PFSK-1 (cell line): ENCODE results near the gene COMTD1.

Experiments
- FOXP2 ChIP-seq: optimal IDR thresholded peaks from 2 replicates; pipeline ENCODE3; 2011; ENCODE audit warnings: borderline replicate concordance, control low read depth, inconsistent platforms; ENCODE audit not compliant: insufficient read depth; ENCODE audit errors: extremely low read length, extremely low read depth
- POLR2AphosphoS5 ChIP-seq: IDR thresholded peaks from 2 replicates; pipeline ENCODE4 v1.6.1; 2012; ENCODE audit warnings: low read depth, mild to moderate bottlenecking, control low read depth, low read length, moderate library complexity
- SIN3A ChIP-seq: IDR thresholded peaks from 2 replicates; pipeline ENCODE4 v1.6.1; 2012; ENCODE audit warnings: mild to moderate bottlenecking, low read length, moderate library complexity, borderline replicate concordance; ENCODE audit not compliant: insufficient read depth
- TAF1 ChIP-seq: IDR thresholded peaks from 2 replicates; pipeline ENCODE4 v1.6.1; 2012; ENCODE audit warnings: low read length, control low read depth, borderline replicate concordance; ENCODE audit not compliant: insufficient read depth
- TF ChIP-seq, protein P1 (sequence below), 2 experiments: IDR thresholded peaks; 2 replicates each; pipeline versions ENCODE4 v1.6.1 to v1.8.0; 2011 to 2012; ENCODE audit warnings: low read depth in 2 of 2, low read length in 2 of 2, control low read depth in 1 of 2, inconsistent platforms in 1 of 2, mild to moderate bottlenecking in 1 of 2, moderate library complexity in 1 of 2; ENCODE audit not compliant: insufficient read depth in 1 of 2

COMTD1 gene

DNA sequence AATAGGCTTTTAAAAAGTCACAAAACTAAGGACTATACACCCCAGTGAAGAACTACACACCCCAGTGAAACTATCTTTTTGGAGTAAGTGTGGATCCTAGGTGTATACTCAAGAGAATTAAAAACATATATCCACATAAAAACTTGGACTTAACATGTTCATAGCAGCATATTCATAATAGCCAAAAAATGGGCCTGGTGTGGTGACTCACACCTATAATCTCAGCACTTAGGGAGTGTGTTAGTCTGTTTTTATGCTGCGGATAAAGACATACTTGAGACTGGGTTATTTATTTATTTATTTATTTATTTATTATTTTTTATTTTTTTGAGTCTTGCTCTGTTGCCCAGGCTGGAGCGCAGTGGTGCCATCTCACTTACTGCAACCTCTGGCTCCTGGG lies 19.0 kb upstream of the COMTD1 start:
- no peak for TF ChIP-seq FOXP2
- no peak for TF ChIP-seq SIN3A
- no peak for TF ChIP-seq TAF1
- no peak for TF ChIP-seq POLR2AphosphoS5
- TF ChIP-seq, protein P1, sequence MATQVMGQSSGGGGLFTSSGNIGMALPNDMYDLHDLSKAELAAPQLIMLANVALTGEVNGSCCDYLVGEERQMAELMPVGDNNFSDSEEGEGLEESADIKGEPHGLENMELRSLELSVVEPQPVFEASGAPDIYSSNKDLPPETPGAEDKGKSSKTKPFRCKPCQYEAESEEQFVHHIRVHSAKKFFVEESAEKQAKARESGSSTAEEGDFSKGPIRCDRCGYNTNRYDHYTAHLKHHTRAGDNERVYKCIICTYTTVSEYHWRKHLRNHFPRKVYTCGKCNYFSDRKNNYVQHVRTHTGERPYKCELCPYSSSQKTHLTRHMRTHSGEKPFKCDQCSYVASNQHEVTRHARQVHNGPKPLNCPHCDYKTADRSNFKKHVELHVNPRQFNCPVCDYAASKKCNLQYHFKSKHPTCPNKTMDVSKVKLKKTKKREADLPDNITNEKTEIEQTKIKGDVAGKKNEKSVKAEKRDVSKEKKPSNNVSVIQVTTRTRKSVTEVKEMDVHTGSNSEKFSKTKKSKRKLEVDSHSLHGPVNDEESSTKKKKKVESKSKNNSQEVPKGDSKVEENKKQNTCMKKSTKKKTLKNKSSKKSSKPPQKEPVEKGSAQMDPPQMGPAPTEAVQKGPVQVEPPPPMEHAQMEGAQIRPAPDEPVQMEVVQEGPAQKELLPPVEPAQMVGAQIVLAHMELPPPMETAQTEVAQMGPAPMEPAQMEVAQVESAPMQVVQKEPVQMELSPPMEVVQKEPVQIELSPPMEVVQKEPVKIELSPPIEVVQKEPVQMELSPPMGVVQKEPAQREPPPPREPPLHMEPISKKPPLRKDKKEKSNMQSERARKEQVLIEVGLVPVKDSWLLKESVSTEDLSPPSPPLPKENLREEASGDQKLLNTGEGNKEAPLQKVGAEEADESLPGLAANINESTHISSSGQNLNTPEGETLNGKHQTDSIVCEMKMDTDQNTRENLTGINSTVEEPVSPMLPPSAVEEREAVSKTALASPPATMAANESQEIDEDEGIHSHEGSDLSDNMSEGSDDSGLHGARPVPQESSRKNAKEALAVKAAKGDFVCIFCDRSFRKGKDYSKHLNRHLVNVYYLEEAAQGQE (IDR thresholded peaks at IDR 0.05; ENCODE audit: insufficient read depth in 1 of 2, low read depth in 2 of 2, low read length in 2 of 2): no peak

DNA sequence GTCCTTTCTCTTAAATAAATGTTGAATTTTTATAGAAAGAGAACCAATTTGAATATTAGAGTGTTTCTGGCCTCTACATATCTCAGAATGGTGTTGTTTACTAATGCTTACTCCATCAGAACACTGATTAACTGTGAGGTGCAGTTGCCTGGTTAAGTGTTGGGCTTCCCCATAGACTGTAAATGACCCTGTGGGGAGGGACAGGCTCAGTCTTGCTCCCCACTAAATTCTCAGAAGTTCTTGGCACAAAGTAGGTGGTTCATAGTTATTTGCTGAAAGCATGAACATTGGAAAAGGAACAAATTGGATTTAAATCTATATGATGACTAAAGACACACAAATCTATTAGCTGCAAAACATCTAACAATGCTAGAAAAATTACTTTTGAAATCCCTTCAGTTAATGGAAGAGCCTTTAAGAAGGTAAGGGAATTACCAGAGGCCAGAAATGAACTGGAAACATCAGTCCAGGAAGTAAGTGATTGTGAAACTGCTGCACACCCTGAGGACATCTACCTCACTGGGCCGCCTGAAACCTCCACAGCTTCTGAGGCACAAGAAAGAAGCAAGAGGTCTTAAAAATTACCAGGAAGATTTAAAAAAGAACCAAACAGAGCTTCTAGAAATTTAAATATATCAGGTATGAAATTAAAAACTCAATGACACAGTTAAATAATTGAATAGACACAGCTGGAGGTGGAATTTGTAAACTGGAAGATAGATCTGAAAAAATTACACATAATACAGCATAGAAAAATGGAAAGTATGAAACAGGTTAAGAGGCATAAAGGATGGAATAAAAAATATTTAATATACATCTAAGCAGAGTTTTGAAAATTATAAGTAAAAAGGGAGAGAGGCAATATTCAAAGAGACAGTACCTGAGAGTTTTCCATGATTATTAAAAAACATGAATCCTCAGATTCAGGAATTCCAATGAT lies 17.8 kb upstream of the COMTD1 start:
- TF ChIP-seq, protein P1 (IDR thresholded peaks at IDR 0.05; ENCODE audit: insufficient read depth in 1 of 2, low read depth in 2 of 2, low read length in 2 of 2): no peak
- no peak for TF ChIP-seq TAF1
- TF ChIP-seq FOXP2: no peak
- TF ChIP-seq SIN3A: no peak
- no peak for TF ChIP-seq POLR2AphosphoS5

DNA sequence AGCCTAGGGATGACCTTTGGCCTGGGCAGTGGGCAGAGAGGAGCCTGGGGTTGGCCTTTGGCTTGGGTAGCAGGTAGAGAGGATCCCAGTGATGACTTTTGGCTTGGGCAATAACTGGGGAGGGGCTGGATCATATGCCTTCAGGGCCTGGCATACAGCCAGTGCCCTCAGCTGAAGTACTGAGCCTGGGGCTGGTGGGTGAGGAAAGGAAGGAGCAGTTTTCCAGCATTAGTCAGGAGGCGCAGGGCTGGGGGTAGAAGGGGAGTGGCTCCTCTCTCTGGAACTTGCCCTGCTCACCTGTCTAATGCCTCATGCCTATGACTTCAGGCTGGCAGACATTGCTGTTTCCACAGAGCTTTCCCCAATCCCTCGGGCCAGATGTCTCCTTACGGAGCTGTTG lies 15.2 kb upstream of the COMTD1 start:
- no peak for TF ChIP-seq SIN3A
- TF ChIP-seq TAF1: no peak
- TF ChIP-seq POLR2AphosphoS5: no peak
- no peak for TF ChIP-seq FOXP2
- TF ChIP-seq, protein P1 (IDR thresholded peaks at IDR 0.05; ENCODE audit: insufficient read depth in 1 of 2, low read depth in 2 of 2, low read length in 2 of 2): no peak

DNA sequence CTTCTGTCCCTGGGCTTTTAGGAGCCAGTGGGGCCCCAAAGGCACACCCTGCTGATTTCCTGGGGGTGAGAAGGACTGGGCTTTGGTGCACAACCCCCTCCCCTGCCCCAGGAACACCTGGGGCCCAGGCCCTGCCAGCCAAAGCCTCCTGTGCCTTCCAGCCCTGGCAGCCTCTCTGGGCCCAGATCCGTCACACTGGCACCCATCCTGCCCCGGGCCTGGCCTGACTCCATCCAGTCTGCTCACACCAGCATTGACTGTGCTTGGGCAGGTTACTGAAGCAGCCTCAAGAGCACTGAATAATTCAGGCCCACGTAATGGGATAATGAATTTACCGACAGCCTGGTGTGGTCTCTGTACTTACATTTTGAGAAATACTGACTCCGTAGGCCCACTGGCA lies 12.0 kb upstream of the COMTD1 start:
- TF ChIP-seq POLR2AphosphoS5 (no peak), TAF1 (no peak), SIN3A (no peak), FOXP2 (no peak)
- TF ChIP-seq, protein P1 (IDR thresholded peaks at IDR 0.05; ENCODE audit: insufficient read depth in 1 of 2, low read depth in 2 of 2, low read length in 2 of 2): no peak
